Hair follicle dermal papilla cell (primary cell): ENCODE data around the gene NAP1L1. TPM values are rescaled to one million over a fixed set of nuclear protein-coding genes. Genes with fewer than 3 reads are reported as not detected.

Experiments used
- total RNA-seq: library from RNA; depleted of rRNA; stranded (reverse); fragments of >200 nt; gene quantifications from 2 replicates; pipeline ENCODE4 v1.2.3, GENCODE V29; 2012

The NAP1L1 gene
- total RNA-seq, result 158 and 171 TPM in 2 replicates

GRCh38 chr12:76083904-76084862 is at the start of gene NAP1L1:
TSS of gene NAP1L1 (minus strand) at chr12:76084685. CDS start at chr12:76074219, 10,466 bp downstream.

GRCh38 chr12:76031414-76032042 is 53.0 kb downstream of the NAP1L1 start, which contains the start of gene PHLDA1:
TSS of gene PHLDA1 (minus strand) at chr12:76031776.

Other genes with a start within 250 kb of the NAP1L1 start
- gene PHLDA1, start 52.9 kb downstream of the NAP1L1 start, total RNA-seq, result 23.2 and 39.6 TPM in 2 replicates